ENCODE data around the gene UGP2. TPM values are rescaled to one million over a fixed set of nuclear protein-coding genes. Genes with fewer than 3 reads are reported as not detected.

UGP2 gene
- total RNA-seq, 1 donor from 2014 or later = 69.9 TPM

DNA sequence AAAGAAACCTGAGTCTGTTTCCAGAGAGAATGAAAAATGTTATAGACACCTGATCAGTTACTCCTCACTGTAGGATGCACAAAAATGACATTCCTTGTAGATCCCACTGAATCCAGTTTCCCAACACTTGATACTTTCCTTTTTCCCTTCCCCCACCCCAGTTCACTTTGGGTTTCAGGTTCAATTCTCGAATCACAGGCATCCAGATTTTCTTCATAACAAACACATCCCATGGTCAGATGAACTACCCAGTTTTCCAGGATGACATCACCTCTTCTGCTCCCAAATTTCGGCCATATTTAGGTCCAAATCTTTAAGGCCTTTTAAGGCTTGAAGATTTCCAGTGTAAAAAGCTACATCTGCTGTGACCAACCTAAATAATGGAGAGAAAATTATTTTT lies 51.5 kb downstream of the UGP2 start:
- DNase-seq (ENCODE audit: low read depth) = no peak
- no peaks in the 10 kb centered on the region for H3K36me3 ChIP-seq (ENCODE audit: control insufficient read depth, insufficient read depth, low read length)
- no peak overlapping the region for H3K4me3 ChIP-seq (ENCODE audit: low read depth, low read length)
- H3K27me3 ChIP-seq (ENCODE audit: control insufficient read depth, insufficient read depth, low read length) = no peaks in the 10 kb centered on the region
- TF ChIP-seq, protein P1, sequence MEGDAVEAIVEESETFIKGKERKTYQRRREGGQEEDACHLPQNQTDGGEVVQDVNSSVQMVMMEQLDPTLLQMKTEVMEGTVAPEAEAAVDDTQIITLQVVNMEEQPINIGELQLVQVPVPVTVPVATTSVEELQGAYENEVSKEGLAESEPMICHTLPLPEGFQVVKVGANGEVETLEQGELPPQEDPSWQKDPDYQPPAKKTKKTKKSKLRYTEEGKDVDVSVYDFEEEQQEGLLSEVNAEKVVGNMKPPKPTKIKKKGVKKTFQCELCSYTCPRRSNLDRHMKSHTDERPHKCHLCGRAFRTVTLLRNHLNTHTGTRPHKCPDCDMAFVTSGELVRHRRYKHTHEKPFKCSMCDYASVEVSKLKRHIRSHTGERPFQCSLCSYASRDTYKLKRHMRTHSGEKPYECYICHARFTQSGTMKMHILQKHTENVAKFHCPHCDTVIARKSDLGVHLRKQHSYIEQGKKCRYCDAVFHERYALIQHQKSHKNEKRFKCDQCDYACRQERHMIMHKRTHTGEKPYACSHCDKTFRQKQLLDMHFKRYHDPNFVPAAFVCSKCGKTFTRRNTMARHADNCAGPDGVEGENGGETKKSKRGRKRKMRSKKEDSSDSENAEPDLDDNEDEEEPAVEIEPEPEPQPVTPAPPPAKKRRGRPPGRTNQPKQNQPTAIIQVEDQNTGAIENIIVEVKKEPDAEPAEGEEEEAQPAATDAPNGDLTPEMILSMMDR (IDR thresholded peaks at IDR 0.05; ENCODE audit: insufficient read depth, low read length, poor library complexity, severe bottlenecking) = no peak

DNA sequence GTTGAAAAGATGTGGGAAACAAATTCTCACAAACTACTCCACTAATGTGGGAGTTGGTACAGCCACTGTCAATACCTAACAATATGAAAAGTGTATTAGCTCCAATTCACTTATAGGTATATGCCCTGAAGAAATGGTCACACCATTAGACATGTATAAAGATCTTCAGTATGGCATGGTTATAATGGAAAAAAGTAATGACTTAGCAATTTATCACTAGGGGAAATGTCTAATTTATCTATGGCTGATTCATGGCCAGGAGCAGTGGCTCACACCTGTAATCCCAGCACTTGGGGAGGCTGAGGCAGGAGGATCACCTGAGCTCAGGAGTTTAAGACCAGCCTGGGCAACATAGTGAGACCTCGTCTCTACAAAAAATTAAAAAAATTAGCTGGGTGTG lies 52.5 kb downstream of the UGP2 start:
- Histone ChIP-seq H3K27me3 (ENCODE audit: control insufficient read depth, insufficient read depth, low read length) (no peaks in the 10 kb centered on the region), H3K4me3 (ENCODE audit: low read depth, low read length) (no peak overlapping the region), H3K36me3 (ENCODE audit: control insufficient read depth, insufficient read depth, low read length) (no peaks in the 10 kb centered on the region)
- DNase-seq (ENCODE audit: low read depth) = no peak
- TF ChIP-seq, protein P1 (IDR thresholded peaks at IDR 0.05; ENCODE audit: insufficient read depth, low read length, poor library complexity, severe bottlenecking) = no peak

DNA sequence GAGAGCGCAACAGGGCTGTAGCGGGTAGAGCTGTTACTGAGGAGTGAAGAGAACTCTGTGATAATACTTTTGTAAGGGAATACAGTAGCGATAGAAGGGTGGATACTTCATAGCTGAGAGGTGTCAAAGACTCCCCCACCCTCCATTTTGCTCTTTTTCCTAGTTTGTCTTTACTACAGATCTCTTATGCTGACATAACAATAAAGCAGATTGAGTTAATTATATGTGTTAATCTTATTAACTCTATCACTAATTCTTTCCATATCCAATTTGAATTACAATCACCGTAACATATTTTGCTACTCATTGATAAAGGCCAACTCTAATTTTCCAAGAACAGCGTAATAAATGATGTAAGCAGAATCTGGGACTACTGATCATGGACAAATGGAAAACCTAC lies 57.1 kb downstream of the UGP2 start:
- Histone ChIP-seq H3K4me3 (ENCODE audit: low read depth, low read length) (no peak overlapping the region), H3K27me3 (ENCODE audit: control insufficient read depth, insufficient read depth, low read length) (no peaks in the 10 kb centered on the region), H3K36me3 (ENCODE audit: control insufficient read depth, insufficient read depth, low read length) (peaks cover 1% of the 10 kb centered on the region)
- DNase-seq (ENCODE audit: low read depth) = no peak
- TF ChIP-seq, protein P1 (IDR thresholded peaks at IDR 0.05; ENCODE audit: insufficient read depth, low read length, poor library complexity, severe bottlenecking) = no peak

DNA sequence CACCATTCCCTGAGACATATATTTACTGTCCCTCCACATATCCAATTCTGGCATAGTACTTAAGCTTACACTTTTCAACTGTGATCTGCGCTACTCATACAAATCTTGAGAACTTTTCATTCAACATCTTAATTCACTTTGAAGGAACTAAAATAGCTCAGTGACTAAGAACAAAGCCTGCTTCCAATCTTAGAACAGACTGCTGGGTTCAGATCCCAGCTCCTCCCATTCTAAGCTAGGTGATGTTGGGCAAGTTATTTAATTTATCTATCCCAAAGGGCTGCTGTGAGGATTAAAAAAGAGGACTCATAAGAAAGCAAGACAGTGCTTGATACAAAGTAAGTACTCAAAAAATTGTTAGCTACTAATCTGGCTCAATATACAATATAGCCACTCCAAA lies 57.9 kb downstream of the UGP2 start:
- Histone ChIP-seq H3K4me3 (ENCODE audit: low read depth, low read length) (no peak overlapping the region), H3K27me3 (ENCODE audit: control insufficient read depth, insufficient read depth, low read length) (no peaks in the 10 kb centered on the region), H3K36me3 (ENCODE audit: control insufficient read depth, insufficient read depth, low read length) (peaks cover 1% of the 10 kb centered on the region)
- no peak for DNase-seq (ENCODE audit: low read depth)
- TF ChIP-seq, protein P1 (IDR thresholded peaks at IDR 0.05; ENCODE audit: insufficient read depth, low read length, poor library complexity, severe bottlenecking) = no peak

DNA sequence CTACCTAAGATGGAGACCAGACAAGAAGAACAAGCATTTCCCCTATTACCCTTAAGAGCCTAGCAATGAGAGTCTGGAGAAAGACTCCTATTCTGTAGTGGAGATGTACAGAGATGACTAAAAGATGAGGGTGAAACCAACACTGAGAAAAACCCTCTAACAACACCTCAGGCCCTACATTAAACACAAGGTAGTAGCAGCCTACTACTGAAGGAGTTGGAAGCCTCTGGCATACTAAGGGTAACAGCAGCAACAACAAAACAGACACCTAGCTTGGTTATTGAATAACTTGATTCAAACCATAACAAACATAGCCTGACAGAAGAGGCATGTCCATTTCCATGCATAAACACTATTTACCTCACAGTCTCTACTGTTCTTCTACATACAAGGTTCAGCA lies 60.5 kb downstream of the UGP2 start:
- Histone ChIP-seq H3K36me3 (ENCODE audit: control insufficient read depth, insufficient read depth, low read length) (peaks cover 1% of the 10 kb centered on the region), H3K4me3 (ENCODE audit: low read depth, low read length) (no peak overlapping the region), H3K27me3 (ENCODE audit: control insufficient read depth, insufficient read depth, low read length) (no peaks in the 10 kb centered on the region)
- DNase-seq (ENCODE audit: low read depth) = no peak
- TF ChIP-seq, protein P1 (IDR thresholded peaks at IDR 0.05; ENCODE audit: insufficient read depth, low read length, poor library complexity, severe bottlenecking) = no peak

DNA sequence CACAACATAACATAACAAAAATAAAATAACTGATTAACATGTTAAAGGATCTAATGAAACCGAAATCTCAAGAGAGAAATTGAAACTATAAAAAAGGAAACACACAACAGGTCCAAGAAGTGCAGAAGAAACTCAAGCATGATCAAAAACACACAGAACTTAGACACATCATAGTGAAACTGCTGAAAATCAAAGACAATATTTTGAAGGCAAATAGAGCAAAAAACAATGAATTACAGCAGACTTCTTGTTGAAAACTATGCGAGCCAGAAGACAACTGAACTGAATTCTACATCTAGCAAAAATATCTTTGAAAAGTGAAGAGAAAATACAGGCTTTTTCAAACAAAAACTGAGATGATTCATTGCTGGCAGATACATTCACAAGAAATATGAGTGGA lies 61.3 kb downstream of the UGP2 start:
- H3K36me3 ChIP-seq (ENCODE audit: control insufficient read depth, insufficient read depth, low read length) = peaks cover 1% of the 10 kb centered on the region
- H3K4me3 ChIP-seq (ENCODE audit: low read depth, low read length) = no peak overlapping the region
- H3K27me3 ChIP-seq (ENCODE audit: control insufficient read depth, insufficient read depth, low read length) = no peaks in the 10 kb centered on the region
- TF ChIP-seq, protein P1 (IDR thresholded peaks at IDR 0.05; ENCODE audit: insufficient read depth, low read length, poor library complexity, severe bottlenecking) = no peak
- DNase-seq (ENCODE audit: low read depth) = no peak
